Measurements from ENCODE around the gene LAMA5.

Gene LAMA5

GRCh38 chr20:62296724-62297448, 70.2 kb downstream of the LAMA5 start:
- no peak overlapping the region for H3K4me3 ChIP-seq (ENCODE audit: low read length)

GRCh38 chr20:62294516-62294915, 72.6 kb downstream of the LAMA5 start:
- Histone ChIP-seq H3K36me3 (ENCODE audit: control insufficient read depth, insufficient read depth, low read length, severe bottlenecking) (peaks cover 52% of the 10 kb centered on the region), H3K9me3 (ENCODE audit: control insufficient read depth, low read length) (no peaks in the 10 kb centered on the region)

More at GRCh38 chr20:62296724-62297448, 70.2 kb downstream of the LAMA5 start:
- Histone ChIP-seq H3K9ac (ENCODE audit: low read length) (no peak overlapping the region), H3K4me1 (ENCODE audit: control insufficient read depth, insufficient read depth, low read length) (no peaks in the 10 kb centered on the region), H3K9me3 (ENCODE audit: control insufficient read depth, low read length) (no peaks in the 10 kb centered on the region), H3K36me3 (ENCODE audit: control insufficient read depth, insufficient read depth, low read length, severe bottlenecking) (peaks cover 37% of the 10 kb centered on the region), H3K27me3 (replicated peaks; ENCODE audit: control insufficient read depth, insufficient read depth, low read length) (no peaks in the 10 kb centered on the region)
- no peak for DNase-seq (ENCODE audit: low read depth)

DNA sequence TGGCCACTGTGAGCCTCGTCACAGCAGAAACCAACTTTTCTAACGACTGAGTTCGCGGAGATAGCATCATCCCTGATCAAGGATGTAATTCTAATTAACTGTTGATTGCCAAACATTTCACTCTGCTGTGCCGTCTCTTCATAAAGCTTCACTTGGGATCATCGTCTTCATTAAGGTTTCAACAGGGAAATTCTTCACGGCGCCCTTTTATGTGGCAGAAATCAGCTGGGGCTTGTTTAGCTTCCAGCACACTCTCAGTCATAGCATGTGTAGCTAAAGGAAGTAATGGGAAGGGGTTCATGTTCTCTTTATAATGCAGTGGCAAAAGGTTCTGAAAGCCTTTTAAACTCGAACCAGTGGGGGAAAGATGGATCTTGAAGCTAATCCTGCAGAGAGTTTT, 73.2 kb downstream of the LAMA5 start:
- DNase-seq (ENCODE audit: low read depth) = no peak
- H3K9me3 ChIP-seq (ENCODE audit: control insufficient read depth, low read length) = no peaks in the 10 kb centered on the region
- H3K9ac ChIP-seq (ENCODE audit: low read length) = no peak overlapping the region
- no peaks in the 10 kb centered on the region for H3K4me1 ChIP-seq (ENCODE audit: control insufficient read depth, insufficient read depth, low read length)
- H3K36me3 ChIP-seq (ENCODE audit: control insufficient read depth, insufficient read depth, low read length, severe bottlenecking) = peaks cover 58% of the 10 kb centered on the region
- H3K27me3 ChIP-seq (replicated peaks; ENCODE audit: control insufficient read depth, insufficient read depth, low read length) = no peaks in the 10 kb centered on the region
- H3K4me3 ChIP-seq (ENCODE audit: low read length) = no peak overlapping the region

More at GRCh38 chr20:62294516-62294915, 72.6 kb downstream of the LAMA5 start:
- no peaks in the 10 kb centered on the region for H3K4me1 ChIP-seq (ENCODE audit: control insufficient read depth, insufficient read depth, low read length)
- H3K9ac ChIP-seq (ENCODE audit: low read length) = no peak overlapping the region
- no peak overlapping the region for H3K4me3 ChIP-seq (ENCODE audit: low read length)
- H3K27me3 ChIP-seq (replicated peaks; ENCODE audit: control insufficient read depth, insufficient read depth, low read length) = no peaks in the 10 kb centered on the region
- no peak for DNase-seq (ENCODE audit: low read depth)

- Histone ChIP-seq H3K4me3 (ENCODE audit: low read length) (no peak overlapping the region), H3K9me3 (ENCODE audit: control insufficient read depth, low read length) (no peaks in the 10 kb centered on the region), H3K27me3 (replicated peaks; ENCODE audit: control insufficient read depth, insufficient read depth, low read length) (no peaks in the 10 kb centered on the region), H3K9ac (ENCODE audit: low read length) (no peak overlapping the region), H3K36me3 (ENCODE audit: control insufficient read depth, insufficient read depth, low read length, severe bottlenecking) (peaks cover 59% of the 10 kb centered on the region), H3K4me1 (ENCODE audit: control insufficient read depth, insufficient read depth, low read length) (no peaks in the 10 kb centered on the region)
- DNase-seq (ENCODE audit: low read depth) = no peak
Measured at GRCh38 chr20:62293111-62293784, 73.9 kb downstream of the LAMA5 start.

DNA sequence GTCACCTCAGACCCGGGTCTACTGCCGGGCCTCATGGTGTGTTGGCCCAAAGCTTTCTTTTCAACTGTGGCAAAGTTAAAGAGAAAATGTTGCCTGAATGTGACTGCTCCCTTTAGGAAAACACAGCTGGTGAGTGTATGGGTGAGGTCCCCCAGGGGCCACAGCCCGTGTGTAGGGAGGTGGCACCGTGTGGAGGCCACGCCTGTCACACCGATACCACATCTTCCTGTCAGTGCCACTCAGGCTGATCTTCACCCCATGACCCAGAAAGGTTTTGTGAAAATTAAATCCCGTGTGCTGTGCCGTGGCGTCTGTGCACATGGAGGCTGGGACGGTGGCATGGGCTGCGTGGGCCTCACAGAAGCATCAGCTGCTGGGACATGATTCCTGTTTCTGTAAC, 75.0 kb downstream of the LAMA5 start:
- no peak overlapping the region for H3K9ac ChIP-seq (ENCODE audit: low read length)
- no peak for DNase-seq (ENCODE audit: low read depth)
- H3K4me3 ChIP-seq (ENCODE audit: low read length) = no peak overlapping the region
- H3K4me1 ChIP-seq (ENCODE audit: control insufficient read depth, insufficient read depth, low read length) = no peaks in the 10 kb centered on the region
- H3K36me3 ChIP-seq (ENCODE audit: control insufficient read depth, insufficient read depth, low read length, severe bottlenecking) = peaks cover 63% of the 10 kb centered on the region
- H3K9me3 ChIP-seq (ENCODE audit: control insufficient read depth, low read length) = no peaks in the 10 kb centered on the region
- no peaks in the 10 kb centered on the region for H3K27me3 ChIP-seq (replicated peaks; ENCODE audit: control insufficient read depth, insufficient read depth, low read length)

- no peak for DNase-seq (ENCODE audit: low read depth)
- peaks cover 66% of the 10 kb centered on the region for H3K36me3 ChIP-seq (ENCODE audit: control insufficient read depth, insufficient read depth, low read length, severe bottlenecking)
Measured at GRCh38 chr20:62291251-62292066, 75.7 kb downstream of the LAMA5 start.

GRCh38 chr20:62289898-62290297, 77.2 kb downstream of the LAMA5 start:
- Histone ChIP-seq H3K27me3 (replicated peaks; ENCODE audit: control insufficient read depth, insufficient read depth, low read length) (no peaks in the 10 kb centered on the region), H3K9me3 (ENCODE audit: control insufficient read depth, low read length) (no peaks in the 10 kb centered on the region), H3K4me1 (ENCODE audit: control insufficient read depth, insufficient read depth, low read length) (no peaks in the 10 kb centered on the region), H3K9ac (ENCODE audit: low read length) (no peak overlapping the region), H3K36me3 (ENCODE audit: control insufficient read depth, insufficient read depth, low read length, severe bottlenecking) (peaks cover 66% of the 10 kb centered on the region), H3K4me3 (ENCODE audit: low read length) (no peak overlapping the region)
- no peak for DNase-seq (ENCODE audit: low read depth)

More at GRCh38 chr20:62291251-62292066, 75.7 kb downstream of the LAMA5 start:
- no peaks in the 10 kb centered on the region for H3K4me1 ChIP-seq (ENCODE audit: control insufficient read depth, insufficient read depth, low read length)
- H3K27me3 ChIP-seq (replicated peaks; ENCODE audit: control insufficient read depth, insufficient read depth, low read length) = no peaks in the 10 kb centered on the region
- H3K4me3 ChIP-seq (ENCODE audit: low read length) = no peak overlapping the region
- H3K9me3 ChIP-seq (ENCODE audit: control insufficient read depth, low read length) = no peaks in the 10 kb centered on the region
- no peak overlapping the region for H3K9ac ChIP-seq (ENCODE audit: low read length)

- Histone ChIP-seq H3K9ac (ENCODE audit: low read length) (no peak overlapping the region), H3K27me3 (replicated peaks; ENCODE audit: control insufficient read depth, insufficient read depth, low read length) (no peaks in the 10 kb centered on the region), H3K9me3 (ENCODE audit: control insufficient read depth, low read length) (no peaks in the 10 kb centered on the region), H3K4me1 (ENCODE audit: control insufficient read depth, insufficient read depth, low read length) (no peaks in the 10 kb centered on the region), H3K4me3 (ENCODE audit: low read length) (no peak overlapping the region), H3K36me3 (ENCODE audit: control insufficient read depth, insufficient read depth, low read length, severe bottlenecking) (peaks cover 65% of the 10 kb centered on the region)
- DNase-seq (ENCODE audit: low read depth) = no peak
Measured at GRCh38 chr20:62289131-62289530, 78.0 kb downstream of the LAMA5 start.

- no peaks in the 10 kb centered on the region for H3K9me3 ChIP-seq (ENCODE audit: control insufficient read depth, low read length)
- peaks cover 65% of the 10 kb centered on the region for H3K36me3 ChIP-seq (ENCODE audit: control insufficient read depth, insufficient read depth, low read length, severe bottlenecking)
- DNase-seq (ENCODE audit: low read depth) = no peak
- no peak overlapping the region for H3K4me3 ChIP-seq (ENCODE audit: low read length)
- no peaks in the 10 kb centered on the region for H3K4me1 ChIP-seq (ENCODE audit: control insufficient read depth, insufficient read depth, low read length)
- no peaks in the 10 kb centered on the region for H3K27me3 ChIP-seq (replicated peaks; ENCODE audit: control insufficient read depth, insufficient read depth, low read length)
- no peak overlapping the region for H3K9ac ChIP-seq (ENCODE audit: low read length)
Measured at GRCh38 chr20:62288535-62289105, 78.5 kb downstream of the LAMA5 start.

GRCh38 chr20:62287759-62288534, 79.2 kb downstream of the LAMA5 start:
- no peak for DNase-seq (ENCODE audit: low read depth)
- peaks cover 3% of the 10 kb centered on the region for H3K4me1 ChIP-seq (ENCODE audit: control insufficient read depth, insufficient read depth, low read length)
- H3K4me3 ChIP-seq (ENCODE audit: low read length) = no peak overlapping the region
- H3K27me3 ChIP-seq (replicated peaks; ENCODE audit: control insufficient read depth, insufficient read depth, low read length) = no peaks in the 10 kb centered on the region
- no peaks in the 10 kb centered on the region for H3K9me3 ChIP-seq (ENCODE audit: control insufficient read depth, low read length)
- no peak overlapping the region for H3K9ac ChIP-seq (ENCODE audit: low read length)
- peaks cover 68% of the 10 kb centered on the region for H3K36me3 ChIP-seq (ENCODE audit: control insufficient read depth, insufficient read depth, low read length, severe bottlenecking)
